Uterus (tissue), 4 donors: ENCODE measurements around the gene PVALB. TPM values are rescaled to one million over a fixed set of nuclear protein-coding genes. Genes with fewer than 3 reads are reported as not detected.

Experiments used
- DNase-seq, 2 donors: peaks; one replicate each; pipeline ENCODE4 v3.0.0-alpha.2; 2019 to 2020
- H3K27ac ChIP-seq, 2 donors: fragments of 200-600 bp; sonication (generic); 1 replicate in 1 of 2; 2 replicates in 1 of 2; pipeline ENCODE4 v1.5.1; 2016 to 2018
- H3K27me3 ChIP-seq, 2 donors: fragments of 200-600 bp; sonication (generic); one replicate each; pipeline ENCODE4 v1.5.1; 2018 to 2019; ENCODE audit warnings: control low read depth in 1 of 2
- H3K36me3 ChIP-seq, 2 donors: fragments of 200-600 bp; sonication (generic); one replicate each; pipeline ENCODE4 v1.5.1; 2019; ENCODE audit warnings: control low read depth in 1 of 2
- H3K4me1 ChIP-seq, 2 donors: fragments of 200-600 bp; sonication (generic); one replicate each; pipeline ENCODE4 v1.5.1; 2018 to 2019; ENCODE audit warnings: control low read depth in 1 of 2
- H3K4me3 ChIP-seq, 2 donors: fragments of 200-600 bp; sonication (generic); 1 replicate in 1 of 2; 2 replicates in 1 of 2; pipeline ENCODE4 v1.5.1; 2018 to 2019; ENCODE audit warnings: mild to moderate bottlenecking in 1 of 2
- H3K9me3 ChIP-seq, 2 donors: fragments of 200-600 bp; sonication (generic); one replicate each; pipeline ENCODE4 v1.5.1; 2019; ENCODE audit warnings: control low read depth in 1 of 2
- POLR2A ChIP-seq, 2 donors: fragments of 450-650 bp; IDR thresholded peaks; one replicate each; pipeline ENCODE4 v1.6.1; 2016; ENCODE audit warnings: antibody characterized with exemption in 2 of 2, mild to moderate bottlenecking in 1 of 2, moderate library complexity in 1 of 2
- intact Hi-C: fragments of 100-400 bp; cut with DNase I; formaldehyde crosslinking; loops from one replicate; pipeline ENCODE4 v1.15.1; 2023; ENCODE audit warnings: low total_unique reads
- total RNA-seq, 4 donors: library from RNA; depleted of rRNA in 3 of 4; stranded (reverse); fragments of >200 nt in 3 of 4; gene quantifications; one replicate each; pipeline versions ENCODE4 v1.1.0 to v1.2.4, GENCODE V29; 2014 to 2023
- TF ChIP-seq, protein P1 (sequence below), 4 experiments: fragments of 200-600 bp in 2 of 4; fragments of 450-650 bp in 2 of 4; sonication (generic) in 2 of 4; IDR thresholded peaks; one replicate each; pipeline ENCODE4 v1.5.1; 2016 to 2019; ENCODE audit warnings: antibody characterized with exemption in 4 of 4, mild to moderate bottlenecking in 2 of 4, moderate library complexity in 1 of 4
- donor health status: DM: yes; HTN: yes; CAD: no.

Gene PVALB
- total RNA-seq, 4 donors from 2014 or later, result 2.3 TPM; not detected in 3

DNA sequence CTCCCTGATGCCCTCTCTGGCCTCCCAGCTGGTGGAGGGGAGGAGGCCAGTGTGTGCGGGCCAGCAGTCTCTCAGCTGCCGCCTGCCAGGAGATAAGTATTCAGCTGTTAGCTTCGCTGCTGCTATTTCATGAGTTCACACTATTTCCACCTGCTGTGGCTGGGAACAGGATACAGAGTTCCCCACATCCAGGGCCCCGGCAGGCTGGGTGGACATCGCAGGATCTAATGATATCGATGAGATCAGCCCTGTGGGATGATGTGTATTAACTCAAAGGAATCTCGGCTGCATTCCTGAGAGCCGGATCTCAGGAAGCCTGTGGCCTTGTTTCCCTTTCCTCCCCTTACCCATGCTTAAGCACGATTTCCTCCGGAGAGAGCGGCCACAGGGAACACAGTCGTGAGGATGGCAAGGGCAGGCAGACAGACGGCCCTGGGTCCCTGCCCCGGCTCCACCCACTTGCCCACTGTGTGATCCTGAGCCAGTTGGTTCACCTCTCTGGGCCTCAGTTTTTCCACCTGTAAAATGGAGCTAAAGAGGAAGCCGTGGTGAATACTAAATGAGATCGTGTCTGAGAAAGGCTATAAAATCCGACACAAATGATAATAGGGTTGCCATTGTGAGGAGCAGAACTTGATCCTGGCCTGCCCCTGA, 6.5 kb upstream of the PVALB start:
- intact Hi-C loops, result no loop called here
- no peaks in the 10 kb centered on the region for H3K36me3 ChIP-seq
- H3K4me1 ChIP-seq, result no peaks in the 10 kb centered on the region
- H3K27ac ChIP-seq, result no peak overlapping the region
- H3K27me3 ChIP-seq, result no peaks in the 10 kb centered on the region
- no peaks in the 10 kb centered on the region for H3K9me3 ChIP-seq
- H3K4me3 ChIP-seq, result no peak overlapping the region
- no peak for DNase-seq
- TF ChIP-seq, protein P1, sequence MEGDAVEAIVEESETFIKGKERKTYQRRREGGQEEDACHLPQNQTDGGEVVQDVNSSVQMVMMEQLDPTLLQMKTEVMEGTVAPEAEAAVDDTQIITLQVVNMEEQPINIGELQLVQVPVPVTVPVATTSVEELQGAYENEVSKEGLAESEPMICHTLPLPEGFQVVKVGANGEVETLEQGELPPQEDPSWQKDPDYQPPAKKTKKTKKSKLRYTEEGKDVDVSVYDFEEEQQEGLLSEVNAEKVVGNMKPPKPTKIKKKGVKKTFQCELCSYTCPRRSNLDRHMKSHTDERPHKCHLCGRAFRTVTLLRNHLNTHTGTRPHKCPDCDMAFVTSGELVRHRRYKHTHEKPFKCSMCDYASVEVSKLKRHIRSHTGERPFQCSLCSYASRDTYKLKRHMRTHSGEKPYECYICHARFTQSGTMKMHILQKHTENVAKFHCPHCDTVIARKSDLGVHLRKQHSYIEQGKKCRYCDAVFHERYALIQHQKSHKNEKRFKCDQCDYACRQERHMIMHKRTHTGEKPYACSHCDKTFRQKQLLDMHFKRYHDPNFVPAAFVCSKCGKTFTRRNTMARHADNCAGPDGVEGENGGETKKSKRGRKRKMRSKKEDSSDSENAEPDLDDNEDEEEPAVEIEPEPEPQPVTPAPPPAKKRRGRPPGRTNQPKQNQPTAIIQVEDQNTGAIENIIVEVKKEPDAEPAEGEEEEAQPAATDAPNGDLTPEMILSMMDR (IDR thresholded peaks at IDR 0.05), result no peak
- no peak for TF ChIP-seq POLR2A (IDR thresholded peaks at IDR 0.05)

DNA sequence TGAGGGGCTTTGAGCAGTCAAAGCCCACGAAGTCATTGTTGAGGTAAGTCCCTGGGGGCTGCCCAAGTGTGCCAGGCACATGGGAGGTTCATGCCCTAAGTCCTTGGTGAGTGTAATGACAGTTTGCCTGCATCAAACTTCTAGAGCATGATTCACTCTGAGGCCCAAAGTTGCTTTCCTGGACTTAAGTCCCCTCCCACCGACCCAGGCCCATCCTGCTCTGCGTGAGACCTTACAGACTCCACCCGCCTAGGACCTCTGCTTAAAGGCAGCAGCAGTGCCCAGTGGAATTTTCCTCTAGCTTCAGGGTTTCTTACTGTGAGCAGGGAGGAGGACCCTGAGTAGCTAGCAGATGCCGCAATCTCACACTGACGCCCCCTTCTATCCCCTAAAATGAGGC, 5.7 kb upstream of the PVALB start:
- Histone ChIP-seq H3K27me3 (no peaks in the 10 kb centered on the region), H3K27ac (no peak overlapping the region), H3K9me3 (no peaks in the 10 kb centered on the region), H3K36me3 (no peaks in the 10 kb centered on the region), H3K4me3 (no peak overlapping the region), H3K4me1 (no peaks in the 10 kb centered on the region)
- intact Hi-C loops, result no loop called here
- DNase-seq, result no peak
- no peak for TF ChIP-seq POLR2A (IDR thresholded peaks at IDR 0.05)
- TF ChIP-seq, protein P1 (IDR thresholded peaks at IDR 0.05), result no peak

DNA sequence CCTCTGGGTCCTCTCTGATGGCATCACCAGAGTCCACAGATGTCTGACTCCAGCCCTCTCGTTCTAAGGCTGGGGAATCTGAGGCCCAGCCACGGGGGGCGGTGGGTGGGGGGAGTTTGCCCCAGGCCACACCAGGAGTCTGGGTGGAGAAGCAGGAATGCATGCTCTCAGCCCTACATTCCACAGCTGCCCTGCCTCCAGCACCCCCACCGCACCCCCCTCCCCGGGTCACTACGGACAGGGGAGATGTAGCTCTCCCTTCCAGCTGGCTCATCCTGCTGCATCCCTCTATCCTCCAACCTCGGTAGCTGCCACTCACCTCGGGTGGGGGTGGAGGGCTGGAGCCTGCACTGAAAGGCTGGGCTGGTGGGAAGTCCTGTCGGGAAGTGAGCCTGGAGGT, 2.3 kb upstream of the PVALB start:
- H3K9me3 ChIP-seq, result no peaks in the 10 kb centered on the region
- H3K27me3 ChIP-seq, result peaks cover 0 to 8% of the 10 kb centered on the region in 2 donors
- no peaks in the 10 kb centered on the region for H3K4me1 ChIP-seq
- no peak for DNase-seq
- H3K36me3 ChIP-seq, result no peaks in the 10 kb centered on the region
- intact Hi-C loops, result no loop called here
- TF ChIP-seq POLR2A (IDR thresholded peaks at IDR 0.05), result no peak
- TF ChIP-seq, protein P1 (IDR thresholded peaks at IDR 0.05), result no peak
- H3K27ac ChIP-seq, result no peak overlapping the region
- H3K4me3 ChIP-seq, result no peak overlapping the region

DNA sequence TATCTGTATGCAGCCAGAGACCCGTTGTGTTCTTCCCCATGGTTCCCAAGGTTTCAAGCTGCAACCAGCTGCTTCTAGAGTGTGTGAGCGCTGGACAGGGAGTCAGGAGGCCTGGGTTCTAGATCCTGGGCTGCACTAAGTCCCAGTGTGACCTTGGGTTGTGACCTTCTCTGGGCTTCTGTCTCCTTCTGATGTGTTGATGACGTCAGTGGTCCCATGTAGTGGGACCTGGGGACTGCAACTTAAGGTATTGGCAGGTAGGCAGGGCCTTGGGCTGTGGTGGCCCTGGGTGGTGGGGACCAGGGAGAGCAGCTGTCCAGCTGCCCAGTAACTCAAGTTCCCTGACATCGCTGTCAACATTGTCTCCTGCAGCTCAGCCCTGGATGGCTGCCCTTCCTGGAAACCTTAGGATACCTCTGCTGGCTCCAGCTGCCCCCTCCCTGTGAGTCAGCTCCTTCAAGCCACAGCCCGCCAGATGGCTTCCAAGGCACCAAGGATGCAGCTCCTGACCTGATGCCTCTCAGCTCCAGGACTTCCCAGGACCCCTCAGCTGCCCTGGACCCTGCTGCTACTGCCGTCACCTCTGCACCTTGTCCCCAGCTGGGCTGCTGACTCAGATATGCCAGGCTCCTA, 1.3 kb upstream of the PVALB start:
- no peak for TF ChIP-seq POLR2A (IDR thresholded peaks at IDR 0.05)
- TF ChIP-seq, protein P1 (IDR thresholded peaks at IDR 0.05), result no peak
- Histone ChIP-seq H3K27me3 (peaks cover 0 to 8% of the 10 kb centered on the region in 2 donors), H3K4me3 (no peak overlapping the region), H3K36me3 (no peaks in the 10 kb centered on the region), H3K27ac (no peak overlapping the region), H3K4me1 (no peaks in the 10 kb centered on the region), H3K9me3 (no peaks in the 10 kb centered on the region)
- DNase-seq, result no peak
- intact Hi-C loops, result no loop called here

DNA sequence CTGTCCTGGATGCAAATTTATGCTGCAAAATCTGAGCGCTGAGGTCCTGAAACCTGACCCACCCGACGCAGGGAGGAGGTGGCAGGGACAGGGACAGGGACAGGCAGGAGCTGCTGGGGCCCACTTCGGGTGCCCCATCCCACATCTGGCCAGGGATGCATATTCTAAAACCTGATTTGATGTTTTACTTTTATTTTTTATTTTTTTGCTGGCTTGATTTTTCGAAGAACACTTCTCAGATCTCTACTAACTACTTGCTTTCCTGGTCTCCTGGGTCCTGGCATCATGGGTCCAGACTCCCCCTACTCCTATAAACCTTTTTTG, 652 bp upstream of the PVALB start:
- H3K27ac ChIP-seq, result no peak overlapping the region
- H3K4me3 ChIP-seq, result no peak overlapping the region
- H3K36me3 ChIP-seq, result no peaks in the 10 kb centered on the region
- no peaks in the 10 kb centered on the region for H3K4me1 ChIP-seq
- DNase-seq, result no peak
- H3K27me3 ChIP-seq, result peaks cover 0 to 8% of the 10 kb centered on the region in 2 donors
- intact Hi-C loops, result no loop called here
- TF ChIP-seq, protein P1 (IDR thresholded peaks at IDR 0.05), result no peak
- TF ChIP-seq POLR2A (IDR thresholded peaks at IDR 0.05), result no peak
- H3K9me3 ChIP-seq, result no peaks in the 10 kb centered on the region
